ENCODE results near the gene SLC2A10.

DNA sequence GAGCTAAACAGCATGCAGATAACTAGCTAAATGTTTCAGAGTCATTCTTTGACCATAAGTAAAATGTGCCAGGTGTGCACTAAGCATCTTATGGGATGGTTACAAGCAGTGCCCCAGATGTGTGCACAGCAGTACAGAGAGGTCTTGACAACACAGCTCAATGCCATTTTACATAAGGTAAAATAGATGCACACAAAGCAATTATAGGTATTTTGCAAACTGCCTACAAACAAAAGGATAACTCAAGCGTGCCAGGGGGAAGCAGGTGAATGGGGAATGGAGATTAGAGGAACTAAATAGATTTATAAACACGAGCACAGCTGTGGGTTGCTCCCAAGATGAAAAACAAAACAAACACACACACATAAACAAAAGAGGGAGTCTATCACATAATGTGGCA, 64.8 kb downstream of the SLC2A10 start:
- TF ChIP-seq, protein P1, sequence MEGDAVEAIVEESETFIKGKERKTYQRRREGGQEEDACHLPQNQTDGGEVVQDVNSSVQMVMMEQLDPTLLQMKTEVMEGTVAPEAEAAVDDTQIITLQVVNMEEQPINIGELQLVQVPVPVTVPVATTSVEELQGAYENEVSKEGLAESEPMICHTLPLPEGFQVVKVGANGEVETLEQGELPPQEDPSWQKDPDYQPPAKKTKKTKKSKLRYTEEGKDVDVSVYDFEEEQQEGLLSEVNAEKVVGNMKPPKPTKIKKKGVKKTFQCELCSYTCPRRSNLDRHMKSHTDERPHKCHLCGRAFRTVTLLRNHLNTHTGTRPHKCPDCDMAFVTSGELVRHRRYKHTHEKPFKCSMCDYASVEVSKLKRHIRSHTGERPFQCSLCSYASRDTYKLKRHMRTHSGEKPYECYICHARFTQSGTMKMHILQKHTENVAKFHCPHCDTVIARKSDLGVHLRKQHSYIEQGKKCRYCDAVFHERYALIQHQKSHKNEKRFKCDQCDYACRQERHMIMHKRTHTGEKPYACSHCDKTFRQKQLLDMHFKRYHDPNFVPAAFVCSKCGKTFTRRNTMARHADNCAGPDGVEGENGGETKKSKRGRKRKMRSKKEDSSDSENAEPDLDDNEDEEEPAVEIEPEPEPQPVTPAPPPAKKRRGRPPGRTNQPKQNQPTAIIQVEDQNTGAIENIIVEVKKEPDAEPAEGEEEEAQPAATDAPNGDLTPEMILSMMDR (IDR thresholded peaks at IDR 0.05; ENCODE audit: insufficient read depth, low read length, poor library complexity, severe bottlenecking), result no peak
- TF ChIP-seq EZH2phosphoT487 (conservative IDR thresholded peaks at IDR 0.05; ENCODE audit: low read length), result no peak
